DMS 273 (cell line): ENCODE data around the gene SLC16A3.
A peak's percentile ranks its signal among the peaks of the same experiment; 100 is the strongest.
"Not testable (repeated sequence)": the region's sequence is repeated elsewhere in the genome, so short reads cannot be mapped to it uniquely, and the experiment has no call there.

ENCODE experiments used
- DNase-seq: peaks from one replicate; lab custom pipeline; 2025; ENCODE audit not compliant: unreplicated experiment; lab: John Stamatoyannopoulos, UW

SLC16A3 gene

DNA sequence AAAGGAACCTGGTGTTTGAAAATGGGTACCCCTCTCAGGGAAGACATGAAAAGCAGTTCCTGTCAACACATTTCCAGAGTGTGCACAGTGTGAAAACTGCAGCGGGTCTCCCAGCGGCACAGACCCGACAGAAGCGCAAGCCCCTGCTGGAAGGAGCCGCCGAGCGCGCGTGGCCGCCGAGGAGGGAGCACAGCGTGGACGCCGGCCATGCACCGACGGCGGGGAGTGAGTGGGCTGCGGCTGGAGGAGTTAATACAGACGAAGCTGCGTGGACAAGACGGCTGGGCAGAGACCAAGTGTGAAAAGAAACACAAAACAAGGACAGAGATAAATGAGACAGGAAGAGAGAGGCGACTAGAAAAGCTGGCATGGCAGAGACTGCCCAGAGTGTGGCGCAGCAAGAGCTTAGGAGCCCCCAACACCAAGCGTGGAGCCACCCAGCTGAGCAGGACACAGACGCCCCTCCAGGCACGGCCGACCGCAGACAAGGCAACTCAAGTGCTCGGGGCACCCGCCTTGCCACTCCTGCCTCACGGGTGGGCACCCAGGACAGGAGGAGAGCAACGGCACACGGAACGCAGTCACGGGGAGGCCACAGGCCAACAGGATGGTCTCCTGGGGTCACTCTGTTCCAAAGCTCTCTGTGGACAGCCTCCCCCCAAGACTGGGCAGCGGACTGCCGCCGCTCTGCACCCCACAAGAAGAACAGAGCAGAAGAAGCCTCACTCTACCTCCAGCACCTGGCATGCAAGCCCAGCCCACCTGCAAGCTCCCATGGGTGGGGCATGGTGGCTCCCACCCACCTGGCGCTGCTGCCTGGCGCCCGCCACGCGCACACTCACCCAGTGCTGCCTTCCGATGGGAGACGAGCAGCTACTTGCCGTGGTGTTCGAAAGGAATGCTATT is 16.5 kb downstream of the SLC16A3 start:
- no peak for DNase-seq

DNA sequence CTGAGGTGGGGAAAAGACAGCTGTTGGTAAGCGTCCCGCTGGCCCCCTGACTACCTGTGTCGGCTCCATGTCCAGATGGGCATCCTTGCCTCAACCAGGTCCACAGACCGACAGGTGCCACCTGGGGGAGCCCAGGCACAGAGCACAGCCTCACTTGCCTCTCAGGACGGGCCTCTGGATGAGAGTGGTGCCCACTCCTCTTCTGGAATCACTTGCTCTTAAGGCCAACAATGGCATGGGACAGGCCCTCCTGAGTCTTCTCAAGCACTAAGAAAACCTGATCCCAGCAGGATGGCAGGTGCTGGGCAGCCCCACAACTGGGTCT is 17.2 kb downstream of the SLC16A3 start:
- no peak for DNase-seq

DNA sequence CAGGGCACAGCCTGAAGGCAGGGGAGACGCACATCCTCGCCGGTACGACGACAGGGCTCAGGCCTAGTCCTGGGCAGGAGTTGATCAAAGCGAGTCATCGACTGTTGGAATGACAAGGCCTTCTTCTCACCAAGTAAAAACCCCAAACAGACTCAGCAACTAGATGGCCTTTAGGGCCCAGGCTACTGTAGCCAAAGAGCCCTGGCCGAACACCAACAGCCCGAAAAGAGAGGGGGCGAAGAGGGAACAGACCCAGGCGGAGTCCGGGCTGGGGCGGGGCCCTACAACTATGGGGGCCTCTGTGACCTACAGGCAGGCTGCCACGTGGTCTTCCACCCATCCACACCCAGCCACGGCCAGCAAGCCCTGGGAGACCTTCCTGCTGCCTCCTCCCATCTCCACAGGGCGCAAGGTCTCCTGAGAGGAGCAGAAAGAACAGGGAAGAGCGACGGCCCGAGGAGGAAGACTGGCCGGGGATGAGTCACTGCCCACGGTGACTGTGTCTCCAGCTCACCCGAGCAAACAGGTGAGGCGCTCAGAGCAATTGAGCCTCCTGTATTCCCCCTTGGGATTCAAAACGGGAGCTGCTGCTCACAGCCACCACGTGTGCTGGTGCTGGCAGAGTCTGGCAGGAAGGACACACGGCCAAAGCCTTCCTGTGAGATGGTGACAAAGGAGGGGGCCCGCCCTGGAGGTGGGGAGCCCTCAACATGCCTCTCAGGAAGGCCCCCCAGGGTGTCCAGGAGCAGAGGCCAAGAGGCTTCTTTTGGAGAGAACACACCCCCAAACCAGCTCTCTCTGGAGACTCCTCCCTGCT is 17.7 kb downstream of the SLC16A3 start:
- no peak for DNase-seq

DNA sequence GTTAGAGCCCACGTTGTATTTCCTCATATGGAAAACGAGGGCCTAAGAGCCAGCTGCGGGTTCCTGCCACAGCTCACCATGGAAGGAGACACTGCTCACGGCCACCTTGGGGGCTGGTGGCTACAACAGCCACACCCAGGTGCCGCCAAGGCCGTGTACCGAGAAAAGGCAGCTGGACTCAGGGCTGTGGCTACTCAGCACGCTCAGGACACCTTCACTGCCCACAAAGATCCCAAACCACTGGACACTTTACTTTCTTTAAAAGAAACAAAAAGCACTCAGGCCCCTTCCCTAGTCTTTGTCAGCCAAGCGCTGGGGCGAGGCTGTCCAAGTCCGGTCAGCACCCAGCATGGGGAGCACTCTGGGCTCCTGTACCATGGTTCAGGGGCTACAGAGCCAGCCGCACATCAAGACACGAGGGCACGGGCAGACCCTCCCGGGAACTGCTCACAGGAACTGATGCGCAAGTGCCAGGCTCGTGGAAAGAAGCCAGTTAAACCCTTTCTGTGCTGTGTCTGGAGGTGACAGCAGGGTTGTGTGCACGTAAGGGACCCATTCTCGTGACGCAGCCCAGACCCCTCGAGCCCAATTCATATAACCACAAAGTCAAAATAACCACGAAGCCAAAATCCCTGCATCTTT is 18.5 kb downstream of the SLC16A3 start:
- no peak for DNase-seq

DNA sequence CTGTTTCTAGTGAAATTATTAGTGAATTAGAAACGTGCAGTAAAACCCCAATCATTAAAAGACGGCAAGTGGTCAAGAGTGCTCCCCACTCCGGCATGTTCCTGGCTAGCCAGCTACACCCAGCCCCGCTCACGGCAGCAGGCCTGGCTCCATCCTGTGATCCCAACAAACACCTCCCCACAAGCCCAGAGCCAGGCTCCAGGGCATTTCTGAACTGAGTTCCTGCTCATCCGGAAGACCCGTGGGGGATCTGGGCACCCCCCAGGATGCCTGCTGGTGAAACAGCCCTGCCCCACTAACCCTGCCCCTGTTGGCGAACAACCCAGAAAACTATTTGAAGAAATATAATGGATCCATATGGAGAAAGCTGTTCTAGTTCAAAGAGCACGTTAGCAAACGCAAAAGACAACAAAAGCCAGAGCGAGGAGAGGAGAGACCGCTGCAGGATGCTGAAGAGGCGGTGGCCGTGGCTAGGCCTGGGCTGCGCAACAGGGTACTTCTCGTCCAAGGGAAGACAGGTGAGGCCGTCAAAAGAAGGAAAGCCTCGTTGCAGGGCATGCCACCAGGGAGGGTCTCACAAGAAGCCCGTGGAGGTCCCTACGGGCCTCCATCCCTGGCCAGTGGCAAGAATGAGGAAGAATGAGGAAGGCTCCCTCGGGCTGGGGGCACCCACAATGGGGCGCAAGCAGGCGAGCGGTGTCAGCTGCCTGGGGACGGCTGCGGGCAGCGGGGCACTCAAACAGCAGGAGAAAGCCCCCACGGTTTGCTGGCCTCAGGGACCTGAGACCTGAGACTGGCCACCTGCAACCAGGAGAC is 19.2 kb downstream of the SLC16A3 start:
- DNase-seq: no peak

DNA sequence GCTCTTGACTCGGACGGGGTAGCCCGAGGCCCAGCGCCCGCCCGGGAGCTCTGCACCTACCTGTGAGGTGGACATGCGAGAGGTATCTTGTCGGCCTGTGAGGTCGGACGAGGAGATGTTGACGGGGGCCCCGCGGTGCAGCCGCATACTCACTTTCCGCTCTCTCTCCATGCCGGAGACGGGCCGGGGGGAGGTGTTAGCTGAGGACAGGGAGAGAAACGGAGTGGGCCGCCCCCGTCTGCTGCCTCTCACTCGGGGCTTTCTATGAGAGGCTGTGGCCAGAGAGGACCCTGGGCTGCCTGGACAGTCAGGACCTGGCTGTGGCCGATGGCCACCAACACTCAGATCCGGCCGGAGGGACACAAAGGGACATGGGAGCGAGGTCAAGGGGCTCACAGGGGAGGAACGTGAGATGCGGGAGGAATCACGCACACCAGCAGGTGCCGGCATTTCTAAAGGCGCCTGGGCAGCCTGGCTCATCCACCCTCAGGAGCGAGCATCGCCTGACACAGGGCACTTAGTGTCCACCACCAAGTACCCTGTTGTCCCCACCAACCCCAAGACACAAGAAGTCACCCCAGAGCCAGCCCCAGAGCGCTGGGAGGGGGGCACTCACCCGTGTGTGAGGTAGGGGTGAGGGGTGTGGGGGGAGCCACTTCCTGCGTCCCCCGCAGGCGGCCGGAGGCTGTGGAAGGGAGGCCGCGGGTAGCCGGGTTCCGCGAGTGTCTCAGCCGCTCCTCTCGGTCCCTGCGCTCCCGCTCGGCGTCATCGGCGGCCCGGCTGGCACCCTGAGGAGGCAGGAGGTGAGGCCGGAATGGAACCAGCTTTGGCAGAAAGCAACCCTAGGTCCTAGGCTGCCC is 20.2 kb downstream of the SLC16A3 start:
- DNase-seq: no peak

DNA sequence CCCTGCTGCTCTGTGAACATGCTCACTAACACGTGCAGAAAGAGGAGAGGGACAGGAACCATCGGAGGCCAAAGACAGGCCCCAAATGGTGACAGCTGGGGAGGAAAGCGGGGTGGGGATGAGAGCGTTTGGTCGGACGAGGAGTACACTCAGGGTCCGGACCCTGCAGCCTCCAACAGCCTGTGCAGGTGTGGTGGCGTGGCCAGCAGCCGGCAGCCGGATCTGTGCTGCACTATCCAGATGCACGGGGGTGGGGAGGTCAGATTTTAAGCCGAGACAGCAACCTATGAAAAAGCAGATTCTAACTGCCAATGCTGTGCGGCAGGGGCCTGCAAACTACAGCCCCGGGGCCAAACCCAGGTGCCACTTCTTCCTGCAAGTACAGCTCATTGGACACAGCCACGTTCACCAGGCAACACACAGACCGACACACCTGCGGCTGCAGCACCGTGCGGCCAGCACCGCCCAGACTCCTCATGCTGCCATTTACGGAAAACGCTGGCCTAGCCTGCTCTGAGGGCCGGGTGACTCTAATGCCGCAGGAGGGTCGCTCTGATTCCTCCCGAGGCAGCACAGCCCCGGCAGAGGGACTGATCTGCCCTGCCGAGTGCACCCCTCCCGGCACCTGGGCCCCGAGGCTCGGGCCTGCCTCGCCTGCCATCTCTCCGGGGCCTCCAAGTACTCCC is 21.2 kb downstream of the SLC16A3 start:
- DNase-seq: no peak

DNA sequence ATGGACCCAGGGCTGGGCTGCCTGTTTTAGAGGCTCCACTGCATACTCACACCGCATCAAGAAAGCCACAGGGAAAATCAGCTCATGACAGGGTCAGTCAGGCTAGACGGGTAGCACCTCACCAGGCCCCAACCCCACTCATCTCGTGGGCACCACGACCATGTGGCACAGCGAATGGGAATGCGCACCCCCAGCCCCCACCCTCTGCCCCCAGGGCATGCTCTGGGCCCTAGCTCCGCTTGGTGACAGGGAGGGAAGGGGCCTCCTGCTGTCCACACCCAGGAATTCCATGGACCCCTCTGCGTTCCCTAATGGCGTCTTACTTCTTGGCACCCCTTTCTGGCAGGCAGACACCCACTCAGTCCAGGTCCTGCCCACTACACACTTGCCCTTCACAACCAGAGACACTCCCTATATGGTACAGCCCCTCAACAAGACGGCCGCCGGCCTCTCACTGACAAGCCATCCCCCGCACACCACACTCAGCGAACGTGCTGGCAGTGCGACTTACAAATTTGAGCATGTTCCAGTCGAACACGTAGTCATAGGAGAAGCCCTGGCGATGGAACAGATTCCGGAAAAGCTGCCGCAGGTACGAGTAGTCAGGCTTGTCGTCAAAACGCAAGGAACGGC is 22.1 kb downstream of the SLC16A3 start:
- no peak for DNase-seq

DNA sequence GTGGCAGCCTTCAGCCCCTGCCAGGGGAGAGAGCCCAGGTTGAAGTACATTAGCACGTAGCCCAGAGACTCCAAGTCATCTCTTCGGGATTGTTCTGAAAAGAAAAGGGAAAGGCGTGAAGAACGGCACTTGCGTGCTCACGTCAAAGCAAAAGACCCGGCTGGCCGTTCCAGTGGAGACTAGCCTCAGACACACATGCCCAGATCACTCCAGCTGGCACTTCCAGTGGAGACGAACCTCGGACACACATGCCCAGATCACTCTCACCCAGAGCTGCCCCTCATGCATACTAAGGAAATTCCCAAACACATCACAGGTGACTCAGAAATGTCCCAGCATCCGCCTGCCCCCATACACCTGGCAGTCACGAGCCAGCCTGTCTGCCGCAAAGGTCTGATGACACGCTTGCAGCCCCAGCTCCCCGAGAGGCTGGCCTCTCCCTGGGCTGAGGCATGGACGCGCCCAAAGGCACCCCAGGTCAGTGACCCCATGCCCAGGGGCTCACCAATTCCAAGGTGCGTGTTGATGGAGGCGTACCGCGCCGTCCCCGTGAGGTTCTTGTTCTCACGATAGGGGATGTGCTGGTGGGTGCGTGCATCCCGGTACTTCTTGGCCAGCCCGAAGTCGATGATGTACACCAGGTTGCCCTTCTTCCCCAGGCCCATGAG is 23.8 kb downstream of the SLC16A3 start:
- DNase-seq: no peak

DNA sequence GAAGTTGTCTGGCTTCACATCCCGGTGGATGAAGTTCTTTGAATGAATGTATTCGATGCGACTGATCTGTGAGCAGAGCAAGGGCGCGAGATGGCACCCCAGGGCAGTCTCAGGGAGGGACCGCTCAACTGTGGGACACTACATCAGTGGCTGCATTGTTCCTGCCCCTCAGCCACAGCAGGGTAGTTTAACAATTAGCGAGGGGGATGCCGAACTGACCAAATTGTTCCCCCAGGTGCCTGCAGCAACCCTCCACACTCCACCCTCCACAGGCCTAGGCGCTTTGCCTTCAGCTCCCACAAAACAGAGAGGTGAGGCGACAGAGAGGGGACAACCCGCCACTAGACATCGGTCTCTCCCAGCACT is 24.3 kb downstream of the SLC16A3 start:
- DNase-seq: no peak

DNA sequence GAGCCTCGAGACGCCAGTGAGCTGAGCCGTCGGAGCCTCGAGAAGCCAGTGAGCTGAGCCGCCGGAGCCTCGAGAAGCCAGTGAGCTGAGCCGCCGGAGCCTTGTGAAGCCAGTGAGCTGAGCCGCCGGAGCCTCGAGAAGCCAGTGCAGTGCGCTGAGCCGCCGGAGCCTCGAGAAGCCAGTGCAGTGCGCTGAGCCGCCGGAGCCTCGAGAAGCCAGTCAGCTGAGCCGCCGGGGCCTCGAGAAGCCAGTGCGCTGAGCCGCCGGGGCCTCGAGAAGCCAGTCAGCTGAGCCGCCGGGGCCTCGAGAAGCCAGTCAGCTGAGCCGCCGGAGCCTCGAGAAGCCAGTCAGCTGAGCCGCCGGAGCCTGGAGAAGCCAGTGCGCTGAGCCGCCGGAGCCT is 25.3 kb downstream of the SLC16A3 start:
- DNase-seq: not testable (repeated sequence)

DNA sequence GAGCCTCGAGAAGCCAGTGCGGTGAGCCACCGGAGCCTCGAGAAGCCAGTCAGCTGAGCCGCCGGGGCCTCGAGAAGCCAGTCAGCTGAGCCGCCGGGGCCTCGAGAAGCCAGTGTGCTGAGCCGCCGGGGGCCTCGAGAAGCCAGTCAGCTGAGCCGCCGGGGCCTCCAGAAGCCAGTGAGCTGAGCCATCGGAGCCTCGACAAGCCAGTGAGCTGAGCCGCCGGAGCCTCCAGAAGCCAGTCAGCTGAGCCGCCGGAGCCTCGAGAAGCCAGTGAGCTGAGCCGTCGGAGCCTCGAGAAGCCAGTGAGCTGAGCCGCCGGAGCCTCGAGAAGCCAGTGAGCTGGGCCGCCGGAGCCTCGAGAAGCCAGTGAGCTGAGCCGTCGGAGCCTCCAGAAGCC is 25.9 kb downstream of the SLC16A3 start:
- not testable (repeated sequence) for DNase-seq

DNA sequence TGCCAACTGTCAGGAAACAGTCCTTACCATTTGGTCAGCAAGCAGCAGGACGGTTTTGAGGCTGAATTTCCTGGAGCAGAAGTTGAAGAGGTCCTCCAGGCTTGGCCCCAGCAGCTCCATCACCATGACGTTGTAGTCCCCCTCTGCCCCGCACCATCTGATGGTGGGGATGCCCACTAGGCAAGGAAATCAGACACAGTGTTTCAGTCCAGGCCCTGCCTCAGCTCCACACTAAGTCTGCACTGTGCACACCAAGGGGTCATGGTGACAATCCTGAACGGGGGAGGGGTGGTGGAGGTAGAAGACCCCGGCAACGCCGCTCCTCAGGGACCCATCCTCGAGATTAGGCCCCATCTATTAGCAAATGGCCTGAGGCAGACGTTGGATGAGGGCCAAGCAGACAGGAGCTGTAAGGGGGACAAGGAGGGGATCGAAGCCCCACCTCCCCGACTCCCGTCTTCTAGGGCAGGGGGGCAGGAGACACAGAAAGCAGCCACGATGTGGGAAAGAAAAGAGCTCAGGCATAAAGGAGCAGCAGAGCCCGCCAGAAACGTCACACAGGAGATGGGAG is 26.6 kb downstream of the SLC16A3 start:
- no peak for DNase-seq

DNA sequence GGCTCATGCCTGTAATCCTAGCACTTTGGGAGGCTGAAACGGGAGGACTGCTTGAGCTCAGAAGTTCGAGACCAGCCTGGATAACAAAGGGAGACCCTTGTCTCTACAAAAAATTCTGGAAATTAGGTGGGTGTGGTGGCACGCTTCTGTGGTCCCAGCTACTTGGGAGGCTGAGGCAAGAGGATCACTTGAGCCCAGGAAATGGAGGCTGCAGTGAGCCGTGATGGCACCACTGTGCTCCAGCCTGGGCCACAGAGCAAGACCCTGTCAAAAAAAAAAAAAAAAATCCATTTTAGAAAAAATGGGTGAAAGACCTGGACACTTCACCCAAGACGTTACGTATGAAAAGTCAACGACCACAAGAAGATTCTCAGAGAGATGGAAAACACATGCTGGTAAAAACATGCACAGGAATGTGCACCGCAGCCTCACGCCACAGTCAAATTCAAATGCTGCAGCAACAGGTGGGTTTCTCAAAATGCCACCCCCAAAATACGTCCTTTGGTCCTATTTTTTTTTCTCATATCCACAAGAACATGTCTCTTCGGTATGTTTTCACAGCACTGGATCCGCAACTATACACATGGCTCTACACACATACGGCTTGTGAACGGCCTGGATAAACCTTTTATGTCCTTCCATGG is 27.5 kb downstream of the SLC16A3 start:
- DNase-seq: no peak

DNA sequence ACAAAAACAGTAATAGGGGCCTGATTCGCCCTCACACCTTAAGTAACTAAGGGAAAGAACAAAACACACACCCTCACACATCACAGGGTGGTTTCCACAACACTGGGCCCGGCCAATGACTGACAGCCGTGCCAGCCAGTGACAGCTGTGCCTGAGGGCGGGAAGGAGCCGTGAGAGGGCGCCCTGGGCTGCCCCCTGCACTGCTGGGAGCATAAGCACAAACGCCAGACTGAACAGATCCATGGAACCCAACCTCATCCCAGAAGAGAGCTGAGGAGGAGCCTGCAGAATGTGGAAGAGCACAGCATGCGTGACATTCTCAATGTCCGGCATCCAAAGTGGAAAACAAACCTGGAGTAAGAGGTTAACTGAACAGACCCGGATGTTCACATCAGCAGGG is 28.6 kb downstream of the SLC16A3 start:
- DNase-seq: peak; percentile 76

DNA sequence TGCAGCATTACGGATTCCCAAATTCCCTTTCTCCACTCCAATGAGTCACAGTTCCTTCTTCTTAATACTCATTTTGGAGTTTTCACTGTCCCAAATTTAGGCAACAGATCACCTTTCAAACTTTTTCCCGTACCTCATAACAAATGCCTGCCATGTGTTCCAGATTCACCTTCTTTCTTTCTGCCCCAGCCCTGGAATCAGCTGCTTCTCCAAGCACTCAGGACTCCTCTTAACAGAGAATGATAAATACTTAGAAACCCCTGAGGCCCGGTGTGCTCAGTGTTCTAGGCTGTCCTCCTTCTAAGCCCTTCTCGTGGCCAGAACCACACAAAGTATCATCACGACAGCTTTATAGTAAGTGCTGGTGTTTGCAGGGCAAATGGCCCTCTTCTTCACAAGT is 29.7 kb downstream of the SLC16A3 start:
- DNase-seq: no peak
